Measurements from ENCODE around the gene TCF7L1.

- TF ChIP-seq EZH2 (IDR thresholded peaks at IDR 0.05; ENCODE audit: low read depth) = no peak
- no peak for TF ChIP-seq CTCF (conservative IDR thresholded peaks at IDR 0.05)
Measured at GRCh38 chr2:85314884-85315242, 181.7 kb downstream of the TCF7L1 start.
